Activated CD8-positive, alpha-beta memory T cell treated with anti-CD3 and anti-CD28 coated beads for 48 hours (primary cell): ENCODE measurements around the gene NDUFS3.

ENCODE experiments used
- DNase-seq, 3 experiments: peaks; one replicate each; pipeline ENCODE4 v3.0.0-alpha.2; 2020; ENCODE audit warnings: low read depth in 2 of 3, low spot score in 2 of 3

Gene NDUFS3

GRCh38 chr11:47589977-47590861 is 11.3 kb downstream of the NDUFS3 start:
- no peak for DNase-seq

GRCh38 chr11:47591764-47592163 is 12.9 kb downstream of the NDUFS3 start:
- DNase-seq: no peak

GRCh38 chr11:47592251-47592650 is 13.4 kb downstream of the NDUFS3 start:
- DNase-seq: no peak

GRCh38 chr11:47592970-47593369 is 14.1 kb downstream of the NDUFS3 start:
- DNase-seq: no peak

- no peak for DNase-seq
Measured at GRCh38 chr11:47593492-47593933, 14.6 kb downstream of the NDUFS3 start.

- no peak for DNase-seq
Measured at GRCh38 chr11:47593934-47594855, 15.3 kb downstream of the NDUFS3 start, which contains the start of gene C1QTNF4. Gene C1QTNF4 (minus strand): TSS chr11:47594411. CDS start chr11:47590810, 3,601 bp downstream.

- DNase-seq: no peak
Measured at GRCh38 chr11:47595029-47595428, 16.2 kb downstream of the NDUFS3 start.

GRCh38 chr11:47595967-47596366 is 17.1 kb downstream of the NDUFS3 start:
- no peak for DNase-seq

GRCh38 chr11:47599902-47600301 is 21.0 kb downstream of the NDUFS3 start:
- no peak for DNase-seq

GRCh38 chr11:47603295-47603694 is 24.4 kb downstream of the NDUFS3 start:
- no peak for DNase-seq

- DNase-seq: no peak
Measured at GRCh38 chr11:47605921-47606320, 27.0 kb downstream of the NDUFS3 start.

- DNase-seq: no peak
Measured at GRCh38 chr11:47606731-47607130, 27.9 kb downstream of the NDUFS3 start.

- no peak for DNase-seq
Measured at GRCh38 chr11:47607380-47607779, 28.5 kb downstream of the NDUFS3 start.

GRCh38 chr11:47609675-47610074 is 30.8 kb downstream of the NDUFS3 start:
- no peak for DNase-seq

- no peak for DNase-seq
Measured at GRCh38 chr11:47611348-47611794, 32.5 kb downstream of the NDUFS3 start.

GRCh38 chr11:47615249-47615648 is 36.4 kb downstream of the NDUFS3 start:
- DNase-seq: no peak

GRCh38 chr11:47616726-47617416 is 38.0 kb downstream of the NDUFS3 start:
- no peak for DNase-seq

GRCh38 chr11:47617417-47617809 is 38.5 kb downstream of the NDUFS3 start:
- DNase-seq: no peak

GRCh38 chr11:47620836-47621378 is 42.0 kb downstream of the NDUFS3 start:
- no peak for DNase-seq

- no peak for DNase-seq
Measured at GRCh38 chr11:47626234-47626633, 47.4 kb downstream of the NDUFS3 start.

- DNase-seq: no peak
Measured at GRCh38 chr11:47628026-47628425, 49.2 kb downstream of the NDUFS3 start.
